Breast epithelium (tissue), 3 donors: Measurements from ENCODE around the gene CEP131.

Experiments
- POLR2A ChIP-seq: fragments of 450-650 bp; IDR thresholded peaks from one replicate; pipeline ENCODE4 v1.6.1; 2016; ENCODE audit warnings: antibody characterized with exemption, mild to moderate bottlenecking, moderate library complexity
- TF ChIP-seq, protein P1 (sequence below), 3 donors: fragments of 450-650 bp; IDR thresholded peaks; one replicate each; pipeline ENCODE4 v1.5.1; 2016 to 2017; ENCODE audit warnings: antibody characterized with exemption in 3 of 3, mild to moderate bottlenecking in 3 of 3, moderate library complexity in 3 of 3

DNA sequence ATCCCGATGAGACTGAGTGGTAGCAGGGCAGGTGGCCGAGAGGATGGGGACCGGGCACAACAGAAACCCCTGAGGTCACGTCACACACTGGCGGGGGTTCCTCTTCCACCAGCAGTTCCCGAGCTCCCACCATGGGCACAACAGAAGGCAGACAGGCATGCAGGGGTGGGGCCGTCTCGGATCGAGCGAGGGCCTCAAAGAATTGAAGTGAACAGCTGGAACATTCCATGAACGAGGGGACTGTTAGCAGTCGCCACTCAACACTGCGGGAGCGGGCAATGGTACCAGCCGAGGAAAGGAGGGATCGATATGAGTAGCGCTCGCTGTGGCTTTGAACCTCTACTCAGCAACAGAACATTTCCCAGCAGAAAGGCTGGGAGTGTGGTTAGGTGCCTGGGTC lies 5.3 kb downstream of the CEP131 start:
- TF ChIP-seq POLR2A = no peak
- TF ChIP-seq, protein P1, sequence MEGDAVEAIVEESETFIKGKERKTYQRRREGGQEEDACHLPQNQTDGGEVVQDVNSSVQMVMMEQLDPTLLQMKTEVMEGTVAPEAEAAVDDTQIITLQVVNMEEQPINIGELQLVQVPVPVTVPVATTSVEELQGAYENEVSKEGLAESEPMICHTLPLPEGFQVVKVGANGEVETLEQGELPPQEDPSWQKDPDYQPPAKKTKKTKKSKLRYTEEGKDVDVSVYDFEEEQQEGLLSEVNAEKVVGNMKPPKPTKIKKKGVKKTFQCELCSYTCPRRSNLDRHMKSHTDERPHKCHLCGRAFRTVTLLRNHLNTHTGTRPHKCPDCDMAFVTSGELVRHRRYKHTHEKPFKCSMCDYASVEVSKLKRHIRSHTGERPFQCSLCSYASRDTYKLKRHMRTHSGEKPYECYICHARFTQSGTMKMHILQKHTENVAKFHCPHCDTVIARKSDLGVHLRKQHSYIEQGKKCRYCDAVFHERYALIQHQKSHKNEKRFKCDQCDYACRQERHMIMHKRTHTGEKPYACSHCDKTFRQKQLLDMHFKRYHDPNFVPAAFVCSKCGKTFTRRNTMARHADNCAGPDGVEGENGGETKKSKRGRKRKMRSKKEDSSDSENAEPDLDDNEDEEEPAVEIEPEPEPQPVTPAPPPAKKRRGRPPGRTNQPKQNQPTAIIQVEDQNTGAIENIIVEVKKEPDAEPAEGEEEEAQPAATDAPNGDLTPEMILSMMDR (IDR thresholded peaks at IDR 0.05) = no peak
